HG03066 (cell line): ENCODE data around the gene KRT81.
"Not testable (repeated sequence)": the region's sequence is repeated elsewhere in the genome, so short reads cannot be mapped to it uniquely, and the experiment has no call there.

Experiments
- ATAC-seq: cut with Tn5 transposase; IDR thresholded peaks from one replicate; pipeline ENCODE4 v1.9.1; 2021; ENCODE audit warnings: low read depth; ENCODE audit not compliant: unreplicated experiment

KRT81 gene

GRCh38 chr12:52278575-52279421 lies 12.5 kb downstream of the KRT81 start:
- peak; percentile 63 for ATAC-seq

- ATAC-seq, result no peak
Observed at GRCh38 chr12:52277486-52278245, 13.7 kb downstream of the KRT81 start.

DNA sequence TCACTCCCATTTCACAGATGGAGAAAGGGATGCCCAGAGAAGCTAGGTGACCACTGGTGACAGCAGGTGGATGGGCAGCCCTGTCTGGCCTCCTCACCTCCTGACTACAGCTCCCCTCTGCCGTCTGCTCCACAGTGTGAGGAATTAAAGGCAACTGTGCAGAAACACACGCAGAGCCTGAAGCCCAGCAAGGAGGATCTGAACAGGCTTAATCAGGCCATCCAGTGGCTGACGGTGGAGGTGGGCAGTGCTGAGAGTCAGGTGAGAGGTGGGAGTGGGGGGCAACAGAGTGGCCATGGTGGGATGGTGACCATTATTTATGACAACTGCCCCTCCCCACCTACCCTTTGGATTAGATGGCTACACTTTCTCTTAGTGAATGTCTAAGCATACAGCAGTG lies 15.6 kb downstream of the KRT81 start:
- no peak for ATAC-seq

- ATAC-seq, result no peak
Observed at GRCh38 chr12:52274521-52275120, 16.7 kb downstream of the KRT81 start, which contains the start of gene KRT86. KRT86 (plus strand) TSS chr12:52274645; CDS start chr12:52301917, 27,272 bp downstream.

GRCh38 chr12:52271158-52271557 lies 20.2 kb downstream of the KRT81 start:
- ATAC-seq, result no peak

DNA sequence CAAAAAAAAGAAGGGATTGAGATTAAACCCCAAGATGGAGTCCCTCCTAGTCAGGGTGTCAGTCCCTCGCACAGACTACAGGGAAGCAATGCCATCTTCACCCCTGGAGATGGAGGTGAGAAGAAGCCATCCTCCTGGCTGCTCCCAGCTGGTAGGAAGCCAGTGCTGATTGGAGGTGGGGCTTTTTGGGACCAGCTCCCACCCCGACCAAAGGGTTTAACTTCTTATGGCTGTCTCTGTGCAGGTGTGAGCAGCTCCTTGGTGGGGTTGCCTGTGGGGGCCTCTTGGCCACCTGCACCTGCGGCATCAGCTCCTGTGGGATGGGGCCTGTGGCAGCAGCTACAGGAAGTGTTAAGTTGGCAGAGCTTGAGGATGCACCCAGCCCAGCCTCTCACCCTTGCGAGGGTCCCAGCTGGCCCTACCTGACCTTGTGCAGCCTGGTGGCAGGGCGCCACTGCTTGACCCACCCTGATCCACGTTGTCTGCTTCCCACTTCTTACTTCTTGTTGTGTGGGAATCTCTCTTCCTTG lies 20.7 kb downstream of the KRT81 start:
- ATAC-seq, result no peak

DNA sequence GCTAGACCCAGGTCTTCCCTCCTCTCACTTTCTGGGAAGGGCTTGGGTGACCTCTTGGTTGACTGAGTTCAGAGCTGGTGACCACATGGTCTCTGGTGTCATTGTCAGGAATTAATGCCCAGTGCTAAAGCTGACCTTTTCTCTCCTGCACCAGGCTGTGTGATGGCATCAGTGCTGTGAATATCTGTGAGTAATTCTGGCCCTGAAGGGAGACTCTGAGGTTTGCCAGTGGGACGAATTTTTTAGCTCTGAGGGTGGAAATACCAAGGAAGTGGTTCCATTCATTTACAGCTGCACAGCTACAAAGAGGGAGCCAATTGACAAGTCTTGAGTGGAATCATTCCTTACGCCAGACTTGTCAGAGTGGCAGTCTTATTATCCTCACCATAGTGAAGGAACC lies 23.1 kb downstream of the KRT81 start:
- ATAC-seq, result no peak

GRCh38 chr12:52267699-52268098 lies 23.6 kb downstream of the KRT81 start:
- no peak for ATAC-seq

GRCh38 chr12:52267266-52267665 lies 24.1 kb downstream of the KRT81 start:
- ATAC-seq, result no peak

DNA sequence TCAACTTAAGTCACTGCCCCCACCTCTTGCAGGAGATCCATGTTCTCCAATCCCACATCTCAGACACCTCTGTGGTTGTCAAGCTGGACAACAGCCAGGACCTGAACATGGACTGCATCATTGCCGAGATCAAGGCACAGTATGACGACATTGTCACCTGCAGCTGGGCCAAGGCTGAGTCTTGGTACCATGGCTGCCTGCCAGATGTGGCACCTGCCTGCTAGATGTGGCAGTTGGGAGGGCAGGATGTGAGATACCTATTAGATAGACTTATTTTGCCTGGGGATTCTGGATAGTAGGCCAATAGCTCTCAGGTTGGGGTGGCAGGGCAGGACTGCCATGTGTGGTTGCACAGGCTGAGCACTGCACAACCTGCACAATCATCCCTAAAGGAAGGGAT lies 24.8 kb downstream of the KRT81 start:
- ATAC-seq, result no peak

DNA sequence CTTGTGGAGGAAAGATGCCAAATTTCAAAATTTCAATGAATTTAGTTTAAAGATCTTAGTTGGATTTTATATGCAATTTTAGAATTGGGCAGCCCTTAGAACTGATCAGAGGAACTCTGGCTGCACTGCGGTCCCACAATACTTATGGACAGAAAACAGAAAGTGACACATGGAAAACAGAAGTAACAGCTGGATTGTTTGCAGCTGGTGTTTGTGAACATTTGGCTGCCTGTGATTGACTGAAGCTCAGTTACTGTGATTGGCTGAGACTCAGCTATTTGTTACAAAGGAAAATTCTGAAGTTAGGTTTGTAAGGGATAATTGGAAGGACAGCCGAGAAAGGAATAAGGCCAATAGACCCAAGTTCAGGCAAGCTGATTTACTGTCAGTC lies 26.9 kb downstream of the KRT81 start:
- ATAC-seq, result no peak

- ATAC-seq, result no peak
Observed at GRCh38 chr12:52263761-52264434, 27.4 kb downstream of the KRT81 start.

GRCh38 chr12:52262286-52262685 lies 29.0 kb downstream of the KRT81 start:
- ATAC-seq, result no peak

- no peak for ATAC-seq
Observed at GRCh38 chr12:52261208-52261484, 30.2 kb downstream of the KRT81 start.

DNA sequence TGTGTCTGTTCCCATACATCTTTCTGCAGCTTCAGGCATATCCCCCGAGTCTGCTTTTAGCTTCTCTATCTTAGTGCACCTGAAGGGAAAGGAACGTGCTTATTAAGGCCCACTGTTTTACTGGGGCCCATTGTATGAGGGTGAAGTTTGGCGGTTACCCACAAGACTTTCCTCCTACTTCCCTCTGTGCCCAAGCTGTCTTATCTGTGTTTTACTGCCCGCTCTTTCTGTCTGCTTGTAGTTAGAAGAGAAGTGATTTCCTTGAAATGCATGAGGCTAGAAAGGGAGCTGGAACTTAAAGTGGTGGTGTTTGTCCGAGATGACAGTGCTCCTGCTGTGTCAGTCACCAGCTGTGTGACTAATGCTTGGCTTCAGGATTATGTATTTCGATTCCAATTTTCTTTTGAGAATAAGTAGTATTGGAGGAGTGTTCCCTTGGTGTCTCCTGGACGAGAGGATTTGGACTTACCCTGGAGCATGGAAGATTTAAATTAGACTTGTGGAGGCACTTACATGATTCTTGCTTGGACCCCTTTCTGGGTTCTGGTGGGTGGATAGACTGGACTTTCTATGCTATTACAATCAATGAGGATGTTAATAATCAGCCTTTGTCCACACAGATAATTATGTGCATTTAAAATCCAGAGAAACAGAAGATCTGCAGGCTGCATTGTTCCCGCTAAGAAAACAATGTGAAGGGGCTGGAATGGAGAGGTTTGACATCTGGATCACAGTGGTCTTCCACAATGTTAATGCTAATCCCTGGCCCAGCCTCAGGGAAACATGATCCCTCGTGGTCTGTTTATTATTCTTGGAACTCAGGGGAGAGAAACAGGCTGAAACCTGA lies 30.8 kb downstream of the KRT81 start:
- ATAC-seq, result no peak

- no peak for ATAC-seq
Observed at GRCh38 chr12:52259657-52260243, 31.6 kb downstream of the KRT81 start.

- no peak for ATAC-seq
Observed at GRCh38 chr12:52258335-52258901, 32.9 kb downstream of the KRT81 start.

GRCh38 chr12:52257922-52258321 lies 33.4 kb downstream of the KRT81 start:
- ATAC-seq, result not testable (repeated sequence)

DNA sequence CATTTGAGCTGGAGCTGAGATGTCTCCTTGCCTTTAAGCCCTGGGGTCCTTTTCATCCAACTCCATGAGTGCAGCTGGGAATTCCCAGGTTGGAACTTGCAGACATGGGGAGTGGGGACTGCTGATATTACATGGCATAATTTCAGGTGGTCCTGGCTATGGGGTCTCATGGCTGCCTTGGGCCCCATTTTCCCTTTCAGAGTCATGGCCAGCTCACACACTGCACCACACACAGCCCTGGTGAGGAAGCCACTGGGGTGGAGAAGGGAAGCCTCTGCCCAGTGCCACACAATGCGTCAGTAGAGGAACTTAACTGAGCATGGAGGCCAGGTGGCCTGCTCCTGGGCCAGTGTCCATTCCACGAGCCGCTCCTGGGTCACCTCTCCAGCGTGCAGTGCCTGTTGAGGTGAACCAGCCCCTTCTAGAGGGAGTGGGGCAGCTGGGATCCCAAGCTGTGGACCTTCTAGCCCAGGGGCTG lies 34.2 kb downstream of the KRT81 start:
- ATAC-seq, result no peak
